ENCODE results near the gene RPL28. TPM values are rescaled to one million over a fixed set of nuclear protein-coding genes. Genes with fewer than 3 reads are reported as not detected.

The RPL28 gene
- polyA plus RNA-seq, 4 donors, result 1,338 to 2,360 (median 2,018) TPM

DNA sequence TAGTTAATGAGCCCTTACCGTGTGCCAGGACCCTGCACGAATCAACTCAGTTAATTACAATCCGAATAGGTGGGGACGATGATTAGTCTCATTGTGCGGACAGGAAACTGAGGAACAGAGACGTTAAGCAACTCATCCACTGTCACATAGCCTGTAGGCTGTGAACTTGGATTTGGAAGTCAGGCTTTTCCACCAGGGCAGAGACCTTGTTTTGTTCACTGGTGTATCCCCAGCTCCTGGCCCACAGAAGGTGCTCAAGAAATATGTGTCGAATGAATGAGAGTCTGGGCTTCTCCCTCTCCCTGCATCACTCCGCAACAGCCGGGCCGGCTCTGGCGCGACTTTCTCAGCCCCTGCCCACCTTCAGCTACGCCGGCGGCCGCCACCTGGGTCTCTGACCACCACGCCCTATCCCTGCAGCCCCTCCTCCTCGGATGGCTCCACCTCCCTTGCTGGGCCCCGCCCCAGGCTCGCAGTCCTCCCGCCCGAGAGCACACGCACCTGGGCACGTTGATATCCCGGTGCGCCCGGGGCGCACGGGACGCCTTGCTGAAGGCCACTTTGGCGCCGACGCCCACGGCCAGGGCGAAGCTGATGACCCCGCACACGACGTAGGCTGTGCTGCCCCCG lies 56.1 kb downstream of the RPL28 start:
- DNase-seq, result no peak
- H3K9me3 ChIP-seq (ENCODE audit: control insufficient read depth in 2 of 2, insufficient read depth in 1 of 2, low read depth in 1 of 2, low read length in 1 of 2), result peaks cover 0 to 4% of the 10 kb centered on the region in 2 donors
- peaks cover 11 to 83% (median 54%) of the 10 kb centered on the region in 3 donors for H3K27me3 ChIP-seq (ENCODE audit: control insufficient read depth in 3 of 3, insufficient read depth in 3 of 3, low read length in 3 of 3)
- H3K27ac ChIP-seq (ENCODE audit: low read depth in 1 of 3, low read length in 2 of 3), result no peak overlapping the region
- H3K4me1 ChIP-seq (ENCODE audit: control insufficient read depth in 3 of 3, insufficient read depth in 2 of 3, low read depth in 1 of 3, low read length in 2 of 3), result peaks cover 0 to 2% (median 0%) of the 10 kb centered on the region in 3 donors
- WGBS, 3 donors, result 3 to 4% (median 4%) methylated on average over 39 of the region's 39 CpGs
- no peak for FAIRE-seq
- no peak overlapping the region for H3K4me3 ChIP-seq (ENCODE audit: low read depth in 1 of 3, low read length in 3 of 3)
- no peaks in the 10 kb centered on the region for H3K36me3 ChIP-seq (ENCODE audit: control insufficient read depth in 3 of 3, insufficient read depth in 2 of 3, low read depth in 1 of 3, low read length in 3 of 3)

DNA sequence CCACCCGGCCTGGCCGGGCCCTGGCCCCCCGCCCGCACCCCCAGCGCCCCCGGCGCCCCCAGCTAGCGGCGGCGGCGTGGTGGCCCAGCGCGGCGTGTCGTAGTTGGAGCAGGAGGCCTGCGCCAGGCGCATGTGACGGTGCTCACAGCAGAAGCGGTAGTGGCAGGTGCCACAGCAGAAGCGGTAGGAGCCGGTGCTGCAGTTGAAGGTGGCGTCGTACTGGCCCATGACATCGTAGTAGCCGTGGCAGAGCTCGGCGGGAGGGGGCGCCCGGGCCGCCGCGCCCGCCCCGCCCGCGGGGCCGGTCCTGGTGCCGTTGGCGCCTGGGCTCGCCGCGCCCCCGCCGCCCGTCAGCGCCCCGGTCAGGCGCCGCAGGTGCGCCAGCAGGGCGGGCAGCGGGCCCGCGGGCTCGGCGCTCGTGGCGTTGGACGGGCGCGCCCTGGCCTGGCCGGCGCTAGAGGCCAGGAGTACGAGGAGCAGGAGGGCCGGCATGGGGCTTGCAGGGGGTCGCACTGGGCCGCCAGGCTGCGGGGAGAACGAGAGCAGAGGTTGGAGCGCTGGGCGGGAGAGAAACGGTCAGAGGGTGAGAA lies 56.7 kb downstream of the RPL28 start:
- Histone ChIP-seq H3K4me3 (ENCODE audit: low read depth in 1 of 3, low read length in 3 of 3) (no peak overlapping the region), H3K27ac (ENCODE audit: low read depth in 1 of 3, low read length in 2 of 3) (no peak overlapping the region), H3K27me3 (ENCODE audit: control insufficient read depth in 3 of 3, insufficient read depth in 3 of 3, low read length in 3 of 3) (peaks cover 11 to 87% (median 53%) of the 10 kb centered on the region in 3 donors), H3K9me3 (ENCODE audit: control insufficient read depth in 2 of 2, insufficient read depth in 1 of 2, low read depth in 1 of 2, low read length in 1 of 2) (peaks cover 0 to 4% of the 10 kb centered on the region in 2 donors), H3K4me1 (ENCODE audit: control insufficient read depth in 3 of 3, insufficient read depth in 2 of 3, low read depth in 1 of 3, low read length in 2 of 3) (peaks cover 0 to 2% (median 0%) of the 10 kb centered on the region in 3 donors), H3K36me3 (ENCODE audit: control insufficient read depth in 3 of 3, insufficient read depth in 2 of 3, low read depth in 1 of 3, low read length in 3 of 3) (no peaks in the 10 kb centered on the region)
- no peak for FAIRE-seq
- WGBS, 3 donors, result 1 to 3% (median 2%) methylated on average over 30 to 72 of the region's 72 CpGs
- no peak for DNase-seq

DNA sequence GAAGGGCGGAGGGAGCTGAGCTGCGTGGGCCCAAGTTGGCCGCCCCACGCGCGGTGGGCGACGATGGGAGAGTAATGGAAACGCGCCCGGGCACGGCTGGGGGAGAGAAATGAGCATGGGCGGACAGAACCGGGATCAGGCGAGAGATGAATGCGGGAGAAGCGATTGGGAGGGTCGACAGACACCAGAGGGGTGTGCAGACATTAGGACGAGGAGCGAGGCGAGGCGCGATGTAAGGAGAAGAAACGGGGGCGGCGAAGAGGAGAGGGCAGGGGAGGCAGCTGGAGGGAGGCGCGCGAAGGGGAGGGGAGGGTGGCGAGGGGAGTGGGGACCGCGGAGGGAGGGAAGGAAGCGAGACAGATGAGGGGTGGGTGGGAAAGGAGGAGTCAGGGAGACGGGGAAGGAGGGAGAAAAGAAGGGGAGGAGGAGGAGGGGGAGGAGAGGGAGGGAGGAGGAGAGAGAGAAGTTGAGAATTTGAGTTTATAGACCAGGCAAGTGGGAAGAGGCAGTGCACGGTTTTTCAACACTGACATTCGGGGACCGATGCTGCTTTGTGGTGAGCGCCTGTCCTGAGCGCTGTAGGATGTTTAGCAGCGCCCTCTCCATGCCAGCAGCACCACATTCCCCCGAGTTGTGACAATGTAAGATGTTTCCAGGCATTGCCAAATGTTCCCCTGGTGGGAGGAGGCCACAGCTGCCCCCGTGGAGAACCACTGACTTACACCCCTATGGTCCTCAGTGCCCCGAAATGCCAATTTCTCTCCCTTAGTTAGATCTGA lies 57.5 kb downstream of the RPL28 start, which contains the start of gene SHISA7:
Gene SHISA7 (minus strand): TSS at position 256 of the 779 bp plus-strand sequence. CDS start 437 bp downstream, outside the sequence.
- WGBS, 3 donors, result 3 to 7% (median 5%) methylated on average over 41 to 43 of the region's 43 CpGs
- Histone ChIP-seq H3K4me1 (ENCODE audit: control insufficient read depth in 3 of 3, insufficient read depth in 2 of 3, low read depth in 1 of 3, low read length in 2 of 3) (peaks cover 0 to 2% (median 0%) of the 10 kb centered on the region in 3 donors), H3K9me3 (ENCODE audit: control insufficient read depth in 2 of 2, insufficient read depth in 1 of 2, low read depth in 1 of 2, low read length in 1 of 2) (peaks cover 0 to 4% of the 10 kb centered on the region in 2 donors), H3K4me3 (ENCODE audit: low read depth in 1 of 3, low read length in 3 of 3) (no peak within 1 kb of the TSS), H3K36me3 (ENCODE audit: control insufficient read depth in 3 of 3, insufficient read depth in 2 of 3, low read depth in 1 of 3, low read length in 3 of 3) (no peaks in the 10 kb centered on the region), H3K27me3 (ENCODE audit: control insufficient read depth in 3 of 3, insufficient read depth in 3 of 3, low read length in 3 of 3) (peaks cover 11 to 87% (median 51%) of the 10 kb centered on the region in 3 donors), H3K27ac (ENCODE audit: low read depth in 1 of 3, low read length in 2 of 3) (no peak within 1 kb of the TSS)
- no peak for FAIRE-seq
- DNase-seq, result no peak

DNA sequence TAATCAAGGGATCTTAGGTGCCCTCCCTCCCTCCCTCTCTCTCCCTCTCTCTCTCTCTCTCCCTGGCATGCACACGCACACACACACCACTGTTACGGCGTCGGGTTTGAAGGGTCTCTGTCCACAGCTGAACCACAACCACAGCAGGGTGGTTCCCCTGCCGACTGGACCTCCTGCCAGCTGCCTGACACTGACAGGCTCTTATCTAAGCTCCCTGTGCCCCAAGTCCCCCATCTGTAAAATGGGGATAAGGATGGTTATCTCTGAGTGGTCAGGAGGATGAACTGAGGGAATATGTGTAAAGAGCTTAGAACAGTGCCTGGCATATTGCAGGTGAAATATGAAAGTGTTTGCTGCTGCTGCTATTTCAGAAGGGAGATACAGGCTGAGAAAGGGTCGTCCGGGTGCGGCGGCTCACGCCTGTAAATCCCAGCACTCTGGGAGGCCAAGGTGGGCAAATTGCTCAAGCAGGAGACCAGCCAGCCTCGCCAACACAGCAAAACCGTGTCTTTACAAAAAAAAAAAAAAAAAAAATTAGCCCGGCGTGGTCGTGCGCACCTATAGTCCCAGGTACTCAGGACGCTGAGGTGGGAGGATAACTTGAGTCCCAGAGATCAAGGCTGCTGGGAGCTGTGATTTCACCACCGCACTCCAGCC lies 58.2 kb downstream of the RPL28 start:
- FAIRE-seq (no peak), DNase-seq (no peak)
- Histone ChIP-seq H3K4me1 (ENCODE audit: control insufficient read depth in 3 of 3, insufficient read depth in 2 of 3, low read depth in 1 of 3, low read length in 2 of 3) (peaks cover 0 to 2% (median 0%) of the 10 kb centered on the region in 3 donors), H3K27ac (ENCODE audit: low read depth in 1 of 3, low read length in 2 of 3) (no peak overlapping the region), H3K9me3 (ENCODE audit: control insufficient read depth in 2 of 2, insufficient read depth in 1 of 2, low read depth in 1 of 2, low read length in 1 of 2) (peaks cover 0 to 4% of the 10 kb centered on the region in 2 donors), H3K4me3 (ENCODE audit: low read depth in 1 of 3, low read length in 3 of 3) (no peak overlapping the region), H3K27me3 (ENCODE audit: control insufficient read depth in 3 of 3, insufficient read depth in 3 of 3, low read length in 3 of 3) (peaks cover 11 to 80% (median 51%) of the 10 kb centered on the region in 3 donors), H3K36me3 (ENCODE audit: control insufficient read depth in 3 of 3, insufficient read depth in 2 of 3, low read depth in 1 of 3, low read length in 3 of 3) (no peaks in the 10 kb centered on the region)
- 36 to 41% (median 40%) methylated on average over 17 to 18 of the region's 18 CpGs for WGBS, 3 donors

DNA sequence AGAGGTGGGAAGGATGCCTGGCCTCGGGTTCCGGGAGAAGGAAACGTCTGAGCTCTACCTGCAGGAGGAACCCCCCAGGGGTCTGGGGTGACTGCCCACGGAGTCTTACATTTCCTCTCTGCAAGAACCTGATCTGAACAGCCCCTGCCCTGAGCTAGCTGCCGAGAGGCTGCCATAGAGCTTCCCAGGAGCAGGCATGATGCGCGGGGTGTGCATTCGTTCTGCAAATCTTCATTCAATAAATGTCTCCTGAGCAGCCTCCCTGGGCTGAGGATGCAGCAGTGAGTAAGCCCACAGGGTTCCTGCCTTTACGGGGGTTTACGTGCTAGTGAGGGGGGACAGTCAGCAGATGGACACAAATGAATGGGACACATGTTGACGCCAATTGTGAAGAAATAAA lies 58.9 kb downstream of the RPL28 start:
- 48 to 51% (median 49%) methylated on average over 11 of the region's 11 CpGs for WGBS, 3 donors
- H3K27me3 ChIP-seq (ENCODE audit: control insufficient read depth in 3 of 3, insufficient read depth in 3 of 3, low read length in 3 of 3), result peaks cover 11 to 79% (median 46%) of the 10 kb centered on the region in 3 donors
- H3K9me3 ChIP-seq (ENCODE audit: control insufficient read depth in 2 of 2, insufficient read depth in 1 of 2, low read depth in 1 of 2, low read length in 1 of 2), result peaks cover 0 to 4% of the 10 kb centered on the region in 2 donors
- H3K4me1 ChIP-seq (ENCODE audit: control insufficient read depth in 3 of 3, insufficient read depth in 2 of 3, low read depth in 1 of 3, low read length in 2 of 3), result peaks cover 0 to 2% (median 0%) of the 10 kb centered on the region in 3 donors
- no peaks in the 10 kb centered on the region for H3K36me3 ChIP-seq (ENCODE audit: control insufficient read depth in 3 of 3, insufficient read depth in 2 of 3, low read depth in 1 of 3, low read length in 3 of 3)
- FAIRE-seq (no peak), DNase-seq (no peak)
- H3K27ac ChIP-seq (ENCODE audit: low read depth in 1 of 3, low read length in 2 of 3), result no peak overlapping the region
- H3K4me3 ChIP-seq (ENCODE audit: low read depth in 1 of 3, low read length in 3 of 3), result no peak overlapping the region

DNA sequence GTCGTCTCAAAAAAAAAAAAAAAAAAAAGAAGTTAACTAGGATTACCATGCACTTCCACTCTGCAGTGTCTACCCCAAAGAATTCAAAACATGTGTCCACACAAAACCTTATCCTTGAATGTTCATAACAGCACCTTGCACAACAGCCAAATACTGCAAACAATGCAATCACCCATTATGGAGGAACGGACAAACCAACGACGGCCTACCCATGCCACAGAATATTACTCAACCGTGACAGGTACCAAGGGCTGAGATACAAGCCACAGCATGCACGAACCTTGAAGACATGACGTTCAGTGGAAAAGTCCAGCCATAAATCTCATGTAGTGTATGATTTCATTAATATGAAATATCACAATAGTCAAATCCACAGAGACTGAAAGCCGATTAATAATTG lies 60.3 kb downstream of the RPL28 start:
- WGBS, 3 donors, result 60 to 69% (median 62%) methylated on average over 8 of the region's 8 CpGs
- Histone ChIP-seq H3K27me3 (ENCODE audit: control insufficient read depth in 3 of 3, insufficient read depth in 3 of 3, low read length in 3 of 3) (peaks cover 11 to 77% (median 45%) of the 10 kb centered on the region in 3 donors), H3K36me3 (ENCODE audit: control insufficient read depth in 3 of 3, insufficient read depth in 2 of 3, low read depth in 1 of 3, low read length in 3 of 3) (no peaks in the 10 kb centered on the region), H3K4me1 (ENCODE audit: control insufficient read depth in 3 of 3, insufficient read depth in 2 of 3, low read depth in 1 of 3, low read length in 2 of 3) (peaks cover 0 to 2% (median 0%) of the 10 kb centered on the region in 3 donors), H3K9me3 (ENCODE audit: control insufficient read depth in 2 of 2, insufficient read depth in 1 of 2, low read depth in 1 of 2, low read length in 1 of 2) (no peaks in the 10 kb centered on the region), H3K4me3 (ENCODE audit: low read depth in 1 of 3, low read length in 3 of 3) (no peak overlapping the region), H3K27ac (ENCODE audit: low read depth in 1 of 3, low read length in 2 of 3) (no peak overlapping the region)
- FAIRE-seq (no peak), DNase-seq (no peak)

DNA sequence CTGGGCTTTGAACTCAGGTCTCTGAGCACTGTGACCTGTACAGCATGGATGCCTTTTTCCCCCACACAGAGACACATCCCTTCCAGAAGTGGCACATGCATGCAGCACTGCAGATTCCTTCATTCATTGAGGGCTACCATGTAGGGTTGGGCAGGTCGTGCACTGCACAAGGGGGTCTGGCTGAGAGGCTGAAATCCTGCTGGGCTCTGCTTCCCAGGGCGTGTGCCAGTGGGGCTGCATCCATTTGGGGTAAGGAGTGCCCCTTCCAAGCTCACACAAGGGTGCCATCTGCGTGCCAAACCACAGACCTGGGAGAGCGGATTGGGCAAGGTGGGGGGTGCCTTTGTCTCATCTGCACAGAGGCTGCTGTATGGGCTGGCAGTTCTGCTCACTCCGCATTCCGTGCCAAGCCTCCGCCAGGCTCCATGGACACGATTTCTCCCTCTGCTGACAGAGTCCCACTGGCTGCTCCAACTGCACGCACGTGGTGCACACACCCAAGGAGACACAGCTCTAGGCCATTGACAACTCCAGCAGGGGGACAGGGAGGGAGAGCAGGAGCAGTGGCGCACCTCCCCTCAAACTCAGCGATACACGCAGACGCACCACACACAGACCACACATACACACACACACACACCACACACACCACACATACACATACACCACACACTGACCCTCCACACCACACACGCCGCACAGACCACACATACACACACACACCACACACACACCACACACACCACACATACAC lies 61.9 kb downstream of the RPL28 start:
- no peak for DNase-seq
- peaks cover 13 to 79% (median 40%) of the 10 kb centered on the region in 3 donors for H3K27me3 ChIP-seq (ENCODE audit: control insufficient read depth in 3 of 3, insufficient read depth in 3 of 3, low read length in 3 of 3)
- FAIRE-seq, result no peak
- 27 to 38% (median 36%) methylated on average over 15 to 16 of the region's 16 CpGs for WGBS, 3 donors
- H3K27ac ChIP-seq (ENCODE audit: low read depth in 1 of 3, low read length in 2 of 3), result no peak overlapping the region
- peaks cover 0 to 5% (median 2%) of the 10 kb centered on the region in 3 donors for H3K4me1 ChIP-seq (ENCODE audit: control insufficient read depth in 3 of 3, insufficient read depth in 2 of 3, low read depth in 1 of 3, low read length in 2 of 3)
- no peaks in the 10 kb centered on the region for H3K36me3 ChIP-seq (ENCODE audit: control insufficient read depth in 3 of 3, insufficient read depth in 2 of 3, low read depth in 1 of 3, low read length in 3 of 3)
- no peaks in the 10 kb centered on the region for H3K9me3 ChIP-seq (ENCODE audit: control insufficient read depth in 2 of 2, insufficient read depth in 1 of 2, low read depth in 1 of 2, low read length in 1 of 2)
- no peak overlapping the region for H3K4me3 ChIP-seq (ENCODE audit: low read depth in 1 of 3, low read length in 3 of 3)

All from small intestine (tissue), 7 donors.